Nephron progenitor cell (in vitro differentiated cells): ENCODE results near the gene OSGIN1.

Experiments used
- DNase-seq: peaks from one replicate; pipeline ENCODE4 v3.0.0; 2021
- H3K27ac Mint-ChIP-seq: 2 replicates; pipeline ENCODE4 v1.8.0; 2021; ENCODE audit warnings: mild to moderate bottlenecking, moderate library complexity, mixed read lengths
- H3K27me3 Mint-ChIP-seq: 2 replicates; pipeline ENCODE4 v1.8.0; 2021; ENCODE audit warnings: mild to moderate bottlenecking, low read depth, mixed read lengths; ENCODE audit not compliant: poor library complexity
- H3K36me3 Mint-ChIP-seq: 2 replicates; pipeline ENCODE4 v1.8.0; 2021; ENCODE audit warnings: low read depth, mixed read lengths
- H3K4me1 Mint-ChIP-seq: 2 replicates; pipeline ENCODE4 v1.8.0; 2021; ENCODE audit warnings: mixed read lengths
- H3K4me3 Mint-ChIP-seq: 2 replicates; pipeline ENCODE4 v1.8.0; 2021; ENCODE audit warnings: mild to moderate bottlenecking, moderate library complexity, mixed read lengths
- H3K9me3 Mint-ChIP-seq: 2 replicates; pipeline ENCODE4 v1.8.0; 2021; ENCODE audit warnings: mild to moderate bottlenecking, moderate library complexity, mixed read lengths
- CTCF ChIP-seq: fragments of 200-600 bp; sonication (generic); IDR thresholded peaks from 2 replicates; pipeline ENCODE4 v1.5.0; 2021; ENCODE audit warnings: antibody characterized with exemption

Gene OSGIN1

GRCh38 chr16:83957296-83957855 is 4.3 kb downstream of the OSGIN1 start:
- Mint-ChIP-seq H3K27me3 (peaks cover 14% of the 10 kb centered on the region), H3K27ac (no peak overlapping the region), H3K36me3 (no peaks in the 10 kb centered on the region), H3K9me3 (no peaks in the 10 kb centered on the region), H3K4me3 (no peak overlapping the region), H3K4me1 (peaks cover 17% of the 10 kb centered on the region)
- TF ChIP-seq CTCF = no peak
- DNase-seq = no peak

- no peaks in the 10 kb centered on the region for H3K9me3 Mint-ChIP-seq
- H3K27me3 Mint-ChIP-seq = peaks cover 14% of the 10 kb centered on the region
- H3K27ac Mint-ChIP-seq = no peak overlapping the region
Observed at GRCh38 chr16:83958137-83958845, 5.3 kb downstream of the OSGIN1 start.

GRCh38 chr16:83958846-83959565 is 6.0 kb downstream of the OSGIN1 start:
- Mint-ChIP-seq H3K9me3 (no peaks in the 10 kb centered on the region), H3K27me3 (peaks cover 13% of the 10 kb centered on the region), H3K4me1 (peaks cover 11% of the 10 kb centered on the region), H3K36me3 (no peaks in the 10 kb centered on the region), H3K27ac (no peak overlapping the region), H3K4me3 (no peak overlapping the region)
- no peak for TF ChIP-seq CTCF
- no peak for DNase-seq

More at GRCh38 chr16:83958137-83958845, 5.3 kb downstream of the OSGIN1 start:
- no peak for DNase-seq
- no peak for TF ChIP-seq CTCF
- Mint-ChIP-seq H3K4me1 (peaks cover 17% of the 10 kb centered on the region), H3K36me3 (no peaks in the 10 kb centered on the region), H3K4me3 (no peak overlapping the region)

GRCh38 chr16:83959656-83960434 is 6.8 kb downstream of the OSGIN1 start:
- peaks cover 4% of the 10 kb centered on the region for H3K4me1 Mint-ChIP-seq
- peaks cover 5% of the 10 kb centered on the region for H3K27me3 Mint-ChIP-seq
- no peak overlapping the region for H3K4me3 Mint-ChIP-seq
- no peak overlapping the region for H3K27ac Mint-ChIP-seq
- no peak for TF ChIP-seq CTCF
- no peak for DNase-seq
- no peaks in the 10 kb centered on the region for H3K36me3 Mint-ChIP-seq
- no peaks in the 10 kb centered on the region for H3K9me3 Mint-ChIP-seq

GRCh38 chr16:83960521-83961249 is 7.6 kb downstream of the OSGIN1 start:
- H3K27me3 Mint-ChIP-seq = no peaks in the 10 kb centered on the region
- no peak for TF ChIP-seq CTCF
- DNase-seq = no peak
- H3K27ac Mint-ChIP-seq = no peak overlapping the region
- H3K4me1 Mint-ChIP-seq = peaks cover 4% of the 10 kb centered on the region
- H3K4me3 Mint-ChIP-seq = no peak overlapping the region
- no peaks in the 10 kb centered on the region for H3K36me3 Mint-ChIP-seq
- no peaks in the 10 kb centered on the region for H3K9me3 Mint-ChIP-seq
